Endothelial cell of umbilical vein (primary cell): ENCODE measurements around the gene ARFGEF3.

Experiments used
- EZH2 ChIP-seq: IDR thresholded peaks from 2 replicates; pipeline ENCODE4 v1.6.1; 2012; ENCODE audit warnings: borderline replicate concordance, low read depth, mild to moderate bottlenecking, moderate library complexity, low read length, inconsistent platforms; ENCODE audit not compliant: severe bottlenecking
- JUN ChIP-seq: IDR thresholded peaks from 2 replicates; pipeline ENCODE4 v1.6.1; 2011; ENCODE audit warnings: borderline replicate concordance, low read depth; ENCODE audit not compliant: insufficient read length, insufficient read depth
- MYC ChIP-seq: IDR thresholded peaks from one replicate; pipeline ENCODE4 v1.6.1; 2011; ENCODE audit warnings: mild to moderate bottlenecking, low read depth, low read length
- POLR2A ChIP-seq: IDR thresholded peaks from 2 replicates; pipeline ENCODE4 v1.6.1; 2012; ENCODE audit warnings: low read depth, mild to moderate bottlenecking, control low read depth, low read length
- POLR2AphosphoS5 ChIP-seq: IDR thresholded peaks from 2 replicates; pipeline ENCODE4 v1.6.1; 2012; ENCODE audit warnings: low read depth, mild to moderate bottlenecking, control low read depth, low read length, moderate library complexity; ENCODE audit not compliant: insufficient read depth
- TF ChIP-seq, protein P1 (sequence below), 2 donors: IDR thresholded peaks; 1 replicate in 1 of 2; 2 replicates in 1 of 2; pipeline ENCODE4 v1.5.1; 2011; ENCODE audit warnings: low read length in 2 of 2, mild to moderate bottlenecking in 2 of 2, moderate library complexity in 2 of 2, control low read depth in 1 of 2, inconsistent platforms in 1 of 2, low read depth in 1 of 2; ENCODE audit not compliant: insufficient read depth in 1 of 2; ENCODE audit errors: extremely low read depth in 1 of 2

DNA sequence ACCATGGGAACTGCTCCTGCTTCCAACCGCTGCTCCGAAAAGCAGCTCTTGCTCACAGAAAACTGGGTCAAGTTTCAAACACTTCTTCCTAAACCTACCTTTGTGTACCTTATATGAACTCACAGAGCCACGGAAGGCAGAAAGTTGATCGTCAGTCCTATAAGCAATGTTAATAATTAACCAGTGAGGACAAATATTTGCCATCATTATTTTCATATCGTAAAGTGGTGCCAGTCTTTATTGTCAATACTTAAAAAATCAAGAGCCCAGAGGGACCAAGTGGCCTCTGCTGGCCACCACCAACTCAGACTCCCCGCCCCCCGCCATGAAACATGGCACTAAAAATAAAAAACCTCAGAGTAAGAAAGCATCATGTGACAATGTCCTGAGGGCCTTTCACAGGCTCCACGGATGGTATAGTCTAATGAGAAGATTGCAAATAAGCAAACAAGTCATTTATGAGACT, 65.6 kb downstream of the ARFGEF3 start:
- TF ChIP-seq, protein P1, sequence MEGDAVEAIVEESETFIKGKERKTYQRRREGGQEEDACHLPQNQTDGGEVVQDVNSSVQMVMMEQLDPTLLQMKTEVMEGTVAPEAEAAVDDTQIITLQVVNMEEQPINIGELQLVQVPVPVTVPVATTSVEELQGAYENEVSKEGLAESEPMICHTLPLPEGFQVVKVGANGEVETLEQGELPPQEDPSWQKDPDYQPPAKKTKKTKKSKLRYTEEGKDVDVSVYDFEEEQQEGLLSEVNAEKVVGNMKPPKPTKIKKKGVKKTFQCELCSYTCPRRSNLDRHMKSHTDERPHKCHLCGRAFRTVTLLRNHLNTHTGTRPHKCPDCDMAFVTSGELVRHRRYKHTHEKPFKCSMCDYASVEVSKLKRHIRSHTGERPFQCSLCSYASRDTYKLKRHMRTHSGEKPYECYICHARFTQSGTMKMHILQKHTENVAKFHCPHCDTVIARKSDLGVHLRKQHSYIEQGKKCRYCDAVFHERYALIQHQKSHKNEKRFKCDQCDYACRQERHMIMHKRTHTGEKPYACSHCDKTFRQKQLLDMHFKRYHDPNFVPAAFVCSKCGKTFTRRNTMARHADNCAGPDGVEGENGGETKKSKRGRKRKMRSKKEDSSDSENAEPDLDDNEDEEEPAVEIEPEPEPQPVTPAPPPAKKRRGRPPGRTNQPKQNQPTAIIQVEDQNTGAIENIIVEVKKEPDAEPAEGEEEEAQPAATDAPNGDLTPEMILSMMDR (IDR thresholded peaks at IDR 0.05; ENCODE audit: extremely low read depth in 1 of 2, insufficient read depth in 1 of 2, low read depth in 1 of 2, low read length in 2 of 2): no peak
- TF ChIP-seq POLR2A (no peak), POLR2AphosphoS5 (no peak), MYC (no peak), JUN (no peak), EZH2 (no peak)
